ENCODE data around the gene AGO3. TPM values are rescaled to one million over a fixed set of nuclear protein-coding genes. Genes with fewer than 3 reads are reported as not detected.
"Not testable (repeated sequence)": the region's sequence is repeated elsewhere in the genome, so short reads cannot be mapped to it uniquely, and the experiment has no call there.

AGO3 gene
- total RNA-seq, 1 experiment from 2014 or later = 7.5 TPM

DNA sequence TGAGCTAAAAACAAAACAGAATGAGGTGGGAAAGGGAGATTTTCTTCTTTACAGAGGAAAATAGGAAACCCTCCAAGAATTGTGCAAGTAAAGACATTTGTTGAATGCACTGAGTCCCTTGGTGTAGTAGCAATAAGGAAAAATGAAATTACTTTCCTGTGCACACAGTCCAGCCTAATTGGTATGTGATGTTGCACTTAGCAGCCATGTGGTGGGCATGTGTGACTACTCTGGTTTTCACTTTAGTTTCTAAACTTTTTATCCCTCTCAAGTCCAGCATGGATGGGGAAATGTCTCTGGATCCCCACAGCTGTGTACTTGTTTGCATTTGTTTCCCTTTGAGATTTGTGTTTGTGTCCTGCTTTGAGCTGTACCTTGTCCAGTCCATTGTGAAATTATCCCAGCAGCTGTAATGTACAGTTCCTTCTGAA, 7.1 kb upstream of the AGO3 start:
- no peak for DNase-seq (ENCODE audit: extremely low read depth, low read depth)

DNA sequence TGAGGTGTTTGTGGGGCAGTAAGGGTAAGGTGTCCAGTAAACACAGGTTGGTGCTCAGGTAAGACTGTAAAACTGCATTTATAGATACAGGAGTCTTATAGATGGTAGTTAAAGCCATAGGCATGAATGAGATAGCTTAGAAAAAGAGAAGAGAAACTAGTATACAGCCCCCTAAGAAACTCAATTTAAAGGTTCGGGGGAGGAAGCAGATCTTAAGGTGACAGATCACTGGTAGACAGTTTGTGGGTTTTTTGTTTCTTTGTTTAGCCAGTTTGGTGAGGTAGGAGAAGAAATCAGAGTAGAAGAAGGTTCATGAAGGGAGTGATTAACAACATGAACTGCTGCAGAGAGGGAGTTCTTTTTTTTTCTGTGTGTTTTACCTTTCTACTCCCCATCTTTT, 6.1 kb upstream of the AGO3 start:
- no peak for DNase-seq (ENCODE audit: extremely low read depth, low read depth)

GRCh38 chr1:35925741-35926140, 5.2 kb upstream of the AGO3 start:
- no peak for DNase-seq (ENCODE audit: extremely low read depth, low read depth)

DNA sequence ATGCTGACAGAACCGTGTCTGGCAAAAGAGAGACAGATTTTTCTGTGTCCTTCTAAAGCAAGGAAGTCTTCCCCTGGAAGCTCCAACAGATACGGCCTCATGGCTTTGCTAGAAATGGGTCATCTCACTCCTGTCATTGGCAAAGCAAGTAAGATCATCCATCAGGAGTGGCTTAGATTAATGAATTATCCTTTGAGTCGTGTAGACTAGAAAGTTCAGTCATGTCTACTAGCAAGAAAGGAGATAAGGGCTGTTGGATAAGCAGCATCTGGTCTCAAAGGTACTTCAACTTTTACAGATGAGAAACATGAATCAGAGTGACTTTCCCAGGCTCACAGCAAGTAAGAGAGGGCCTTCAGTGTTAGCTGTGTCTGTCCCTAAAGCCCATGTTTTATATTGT, 3.4 kb upstream of the AGO3 start:
- no peak for DNase-seq (ENCODE audit: extremely low read depth, low read depth)

- DNase-seq (ENCODE audit: extremely low read depth, low read depth) = no peak
Observed at GRCh38 chr1:35929730-35930592, 944 bp upstream of the AGO3 start.

DNA sequence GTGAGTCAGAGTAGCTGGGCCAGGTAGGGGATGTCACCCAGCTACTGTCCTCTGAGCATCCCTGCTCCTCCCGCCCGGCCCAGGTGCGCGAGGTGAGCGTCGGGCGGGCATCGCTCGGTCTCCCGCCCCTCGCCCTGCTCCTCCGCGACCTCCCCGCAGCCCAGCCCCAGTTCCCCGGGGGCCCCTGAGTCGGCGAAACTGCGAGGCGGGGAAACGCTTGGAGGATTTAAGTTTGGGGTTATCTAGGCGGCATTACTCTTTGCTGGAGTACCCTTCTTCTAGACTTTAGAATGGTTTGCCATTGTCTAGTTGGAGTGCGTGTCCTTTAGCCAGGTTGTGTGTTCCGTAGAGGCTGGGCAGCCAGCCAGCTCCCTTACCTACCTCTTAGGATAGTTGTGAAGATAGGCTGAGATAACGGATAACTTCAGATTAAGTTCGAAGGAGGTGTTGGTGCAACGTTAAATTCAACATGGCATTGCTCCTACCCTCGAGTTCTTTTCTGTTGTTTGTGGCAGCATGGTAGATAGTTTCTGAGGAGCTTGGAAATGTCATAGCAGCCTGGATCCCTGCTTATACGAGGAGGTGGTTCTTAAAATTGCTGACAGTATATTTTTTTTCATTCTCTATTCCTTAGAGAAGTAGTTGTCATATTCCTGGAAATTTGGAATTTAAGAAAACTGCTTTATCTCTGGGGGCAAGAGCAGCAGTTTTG, 697 bp downstream of the AGO3 start:
- no peak for DNase-seq (ENCODE audit: extremely low read depth, low read depth)

DNA sequence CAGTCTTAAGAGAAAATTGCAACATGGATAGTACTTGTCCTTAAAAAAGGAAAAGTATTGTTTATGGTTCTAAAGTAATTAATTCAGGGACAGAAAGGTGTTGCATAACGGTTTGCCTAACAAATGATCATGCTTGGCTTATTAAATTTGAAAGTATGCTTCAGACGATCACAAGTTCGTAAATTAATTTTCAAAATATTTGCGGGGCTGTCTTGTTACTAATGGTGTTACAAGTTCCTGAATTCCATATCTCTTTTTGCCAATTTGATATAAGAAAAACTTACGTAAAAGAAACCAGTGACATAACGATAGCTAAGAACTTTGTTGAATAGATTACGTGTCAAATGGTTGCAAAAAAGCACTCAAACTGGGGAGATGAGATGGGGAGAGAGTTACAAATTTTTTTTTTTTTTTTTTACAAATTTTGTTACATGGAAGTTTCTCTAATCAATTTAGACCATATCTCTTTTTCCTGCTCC, 1.3 kb downstream of the AGO3 start:
- no peak for DNase-seq (ENCODE audit: extremely low read depth, low read depth)

DNA sequence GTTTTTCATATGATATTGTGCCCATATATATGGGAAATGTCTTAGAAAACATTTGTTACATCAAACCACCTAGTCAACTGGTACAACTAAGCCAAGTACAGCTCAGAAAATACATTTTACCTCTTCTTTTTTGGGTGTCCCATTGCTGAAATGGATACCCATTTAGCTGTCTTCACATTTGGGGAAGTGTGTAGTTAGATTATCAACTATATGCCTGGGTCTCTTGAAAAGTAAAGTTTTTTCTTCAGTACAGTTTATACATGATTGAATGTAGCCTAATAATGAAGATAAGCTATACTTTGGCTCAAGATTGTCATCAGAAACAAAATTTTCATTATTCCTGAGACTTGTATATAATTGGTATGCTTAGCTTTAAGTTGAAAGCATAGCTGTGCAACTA, 2.0 kb downstream of the AGO3 start:
- DNase-seq (ENCODE audit: extremely low read depth, low read depth) = no peak

DNA sequence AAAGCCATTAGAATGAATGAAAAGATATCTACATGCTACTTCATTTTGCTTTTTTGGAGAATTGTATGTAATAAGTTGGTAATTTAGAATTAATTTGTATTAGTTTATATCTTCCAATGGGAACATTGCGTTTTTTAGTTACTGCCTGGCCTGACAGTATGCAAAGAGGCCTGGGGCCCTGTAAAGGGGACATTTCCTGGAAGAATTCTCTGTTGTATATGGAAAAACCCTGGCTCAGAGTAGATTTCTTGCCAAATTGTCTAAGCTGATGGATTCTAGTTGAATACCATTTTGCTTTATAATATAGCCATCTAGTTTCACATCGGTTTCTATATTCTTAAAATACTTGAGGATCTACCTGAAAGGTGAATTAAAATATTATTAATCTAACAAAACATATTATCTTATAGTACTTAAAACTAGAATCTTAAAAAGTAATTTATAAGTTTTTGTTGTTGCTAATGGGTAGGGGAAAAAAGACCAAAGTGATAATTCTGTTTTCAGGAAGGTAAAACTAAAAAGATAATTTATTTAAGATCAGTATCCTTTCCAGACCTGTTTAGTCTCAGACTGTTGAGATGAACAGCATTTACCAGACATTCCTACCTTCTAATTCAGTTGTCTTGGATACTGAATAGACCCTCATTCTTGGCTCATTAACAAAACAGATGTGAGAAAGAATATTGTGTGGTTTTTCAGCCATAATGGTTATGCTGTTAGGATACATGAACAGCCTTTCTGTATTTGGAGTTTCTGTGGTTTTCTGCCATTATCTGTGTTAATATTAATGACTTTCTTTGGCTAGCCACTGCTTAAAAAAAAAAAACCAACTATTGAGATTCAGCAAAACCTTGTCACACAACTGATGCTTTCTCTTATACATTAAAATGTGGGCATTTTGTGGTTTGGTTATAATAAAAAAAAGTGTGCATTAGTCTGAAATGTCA, 4.8 kb downstream of the AGO3 start:
- DNase-seq (ENCODE audit: extremely low read depth, low read depth) = no peak

DNA sequence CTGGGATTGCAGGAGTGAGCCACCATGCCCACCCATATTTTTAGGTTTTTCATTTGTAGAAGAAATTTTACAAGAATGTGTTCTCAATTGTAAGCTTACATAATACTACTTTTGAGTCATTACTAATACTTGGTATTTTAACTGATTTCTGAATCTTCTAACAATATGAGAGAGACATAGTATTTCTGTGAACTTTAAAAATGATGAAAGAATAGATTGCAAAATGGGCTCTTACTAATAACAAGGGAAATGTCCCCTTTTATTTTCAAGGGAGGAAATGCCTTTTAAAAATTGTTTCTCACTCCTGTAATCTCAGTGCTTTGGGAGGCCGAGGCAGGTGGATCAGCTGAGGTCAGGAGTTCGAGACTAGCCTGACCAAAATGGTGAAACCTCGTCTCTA, 5.9 kb downstream of the AGO3 start:
- no peak for DNase-seq (ENCODE audit: extremely low read depth, low read depth)

DNA sequence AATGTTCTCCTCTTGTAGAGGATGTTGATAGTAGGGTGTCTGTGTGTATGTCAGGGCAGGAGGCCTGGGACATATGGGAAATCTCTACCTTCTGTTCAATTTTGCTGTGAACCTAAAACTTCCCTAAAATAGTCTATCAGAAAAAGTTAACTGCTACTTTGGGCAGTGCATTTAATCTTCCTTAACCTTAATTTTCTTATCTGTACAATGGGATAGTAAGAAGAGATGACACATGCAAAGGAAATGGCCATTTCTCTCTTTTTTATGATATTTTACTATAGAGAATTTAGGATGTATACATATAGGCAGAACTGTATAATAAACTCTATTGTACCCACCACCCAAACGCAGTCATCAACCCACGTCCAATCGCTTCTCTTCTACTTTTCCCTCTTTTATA, 8.6 kb downstream of the AGO3 start:
- DNase-seq (ENCODE audit: extremely low read depth, low read depth) = no peak

GRCh38 chr1:35945327-35945726, 14.4 kb downstream of the AGO3 start:
- no peak for DNase-seq (ENCODE audit: extremely low read depth, low read depth)

DNA sequence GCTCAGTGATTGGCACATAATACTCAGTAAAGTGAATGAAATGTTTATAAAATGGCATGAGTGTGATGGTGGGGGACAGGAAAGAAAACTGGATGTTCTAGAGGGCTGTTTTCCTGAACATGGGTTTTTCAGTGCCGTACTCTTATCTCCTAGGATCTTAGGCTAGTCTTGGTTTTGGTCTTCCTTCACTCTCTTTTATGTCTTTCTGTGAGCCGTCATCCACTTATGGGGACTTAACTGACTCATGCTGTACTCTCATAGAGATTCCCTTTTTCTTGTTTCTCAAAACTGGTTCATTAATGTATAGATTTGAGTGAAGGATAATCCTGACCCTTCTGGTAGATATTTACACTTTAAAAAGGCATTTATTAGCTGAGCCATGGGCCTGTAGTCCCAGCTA, 16.6 kb downstream of the AGO3 start:
- DNase-seq (ENCODE audit: extremely low read depth, low read depth) = no peak

- DNase-seq (ENCODE audit: extremely low read depth, low read depth) = no peak
Observed at GRCh38 chr1:35958558-35958957, 27.7 kb downstream of the AGO3 start.

DNA sequence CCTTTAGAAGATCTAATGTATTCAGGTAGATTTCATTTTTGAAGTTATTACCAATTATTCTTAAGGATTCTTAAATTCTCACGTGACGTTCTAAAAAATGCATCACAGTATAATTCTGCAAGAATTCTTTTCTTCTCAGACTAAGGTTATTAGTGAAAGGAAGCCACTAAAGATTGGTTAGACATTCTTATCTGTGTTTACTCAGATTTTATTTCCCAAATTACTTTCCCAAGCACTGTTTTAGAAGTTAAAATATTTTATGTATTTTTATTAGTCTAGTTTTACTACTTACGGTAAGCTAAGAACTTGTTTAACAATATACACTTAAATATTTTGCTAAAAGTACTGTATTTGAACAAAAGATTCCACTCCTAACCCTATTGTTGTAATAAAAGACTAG, 28.4 kb downstream of the AGO3 start:
- DNase-seq (ENCODE audit: extremely low read depth, low read depth) = no peak

DNA sequence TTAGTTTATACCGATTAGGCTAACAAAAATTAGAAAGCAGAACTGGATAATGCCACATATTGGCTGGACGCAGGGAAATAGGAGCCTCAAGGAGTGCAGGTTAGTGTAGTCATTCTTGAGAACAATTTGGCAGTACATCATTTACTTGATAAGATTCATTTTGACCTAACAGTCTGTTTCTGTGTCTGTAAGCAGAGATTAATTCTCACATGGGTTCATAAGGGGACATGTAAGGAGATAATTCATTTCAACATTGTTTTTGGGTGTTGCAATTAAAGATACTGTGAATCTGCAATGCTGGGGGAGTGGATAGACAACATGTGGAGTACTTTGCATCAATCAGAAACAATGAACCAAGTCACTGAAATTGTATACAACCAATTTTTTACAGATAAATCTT, 32.0 kb downstream of the AGO3 start:
- no peak for DNase-seq (ENCODE audit: extremely low read depth, low read depth)

DNA sequence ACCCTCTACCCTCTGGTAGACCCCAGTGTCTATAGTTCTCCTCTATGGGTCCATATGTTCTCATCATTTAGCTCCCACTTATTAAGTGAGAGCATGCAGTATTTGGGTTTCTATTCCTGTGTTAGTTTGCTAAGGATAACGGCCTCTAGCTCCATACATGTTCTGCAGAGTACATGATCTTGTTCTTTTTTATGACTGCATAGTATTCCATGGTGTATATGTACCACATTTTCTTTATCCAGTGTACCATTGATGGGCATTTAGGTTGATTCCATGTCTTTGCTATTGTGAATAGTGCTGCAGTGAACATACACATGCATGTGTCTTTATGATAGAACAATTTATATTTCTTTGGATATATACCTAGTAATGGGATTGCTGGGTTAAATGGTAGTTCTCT, 33.4 kb downstream of the AGO3 start:
- not testable (repeated sequence) for DNase-seq (ENCODE audit: extremely low read depth, low read depth)

GRCh38 chr1:35968396-35968795, 37.5 kb downstream of the AGO3 start:
- no peak for DNase-seq (ENCODE audit: extremely low read depth, low read depth)

DNA sequence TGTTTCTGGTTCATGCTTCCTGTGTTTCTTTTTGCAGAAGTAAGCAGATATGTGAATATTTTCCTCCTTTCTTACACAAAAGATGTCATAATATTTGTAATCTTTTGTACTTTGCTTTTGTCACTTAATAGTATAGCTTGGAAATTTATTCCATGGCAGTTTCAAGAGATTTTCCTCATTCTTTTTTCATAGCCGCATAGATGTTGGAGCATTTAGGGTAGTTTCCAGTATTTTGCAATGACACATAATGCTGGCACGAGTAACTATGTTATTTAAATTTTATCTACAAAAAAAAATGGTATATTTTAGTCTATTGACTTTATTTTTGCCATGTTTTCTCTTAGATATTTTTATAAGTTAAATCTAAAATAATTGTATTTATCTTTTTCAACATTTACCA, 40.7 kb downstream of the AGO3 start:
- no peak for DNase-seq (ENCODE audit: extremely low read depth, low read depth)

DNA sequence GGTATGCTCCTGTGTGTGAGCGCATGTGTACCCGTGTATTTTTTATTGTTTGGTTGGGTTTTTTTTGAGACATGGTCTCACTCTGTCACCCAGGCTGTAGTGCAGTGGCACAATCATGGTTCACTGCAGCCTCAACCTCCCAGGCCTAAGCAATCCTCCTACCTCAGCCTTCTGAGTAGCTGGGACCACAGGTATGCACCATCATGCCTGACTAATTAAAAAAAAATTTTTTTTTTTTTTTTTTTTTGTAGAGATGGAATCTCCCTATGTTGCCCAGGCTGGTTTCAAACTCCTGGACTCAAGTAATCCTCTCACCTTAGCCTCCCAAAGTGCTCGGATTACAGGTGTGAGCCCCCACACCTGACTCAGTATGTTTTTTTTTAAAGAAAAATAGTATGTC, 41.7 kb downstream of the AGO3 start:
- not testable (repeated sequence) for DNase-seq (ENCODE audit: extremely low read depth, low read depth)

DNA sequence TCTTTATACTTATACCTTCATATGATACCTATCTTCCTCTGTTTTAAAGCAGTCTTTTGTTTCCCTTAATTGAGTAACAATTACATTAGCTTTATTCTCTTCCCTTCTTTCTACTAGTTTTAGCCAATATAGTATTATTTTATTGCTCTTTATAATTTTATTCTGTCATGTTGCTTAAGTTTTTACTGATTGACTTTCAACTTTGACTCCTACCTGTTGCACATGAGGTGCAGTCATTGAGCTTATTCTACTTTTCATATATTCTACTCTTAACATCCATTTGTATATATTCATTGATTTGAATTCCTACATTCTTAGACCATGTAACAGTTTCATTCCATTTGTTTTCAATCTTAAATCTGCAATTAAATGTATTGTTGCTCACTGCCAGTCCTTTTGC, 49.2 kb downstream of the AGO3 start:
- DNase-seq (ENCODE audit: extremely low read depth, low read depth) = no peak
